ENCODE results near the gene LPP. TPM values are rescaled to one million over a fixed set of nuclear protein-coding genes. Genes with fewer than 3 reads are reported as not detected.

Gene LPP
- total RNA-seq, 1 donor from 2014 or later = 23.1 TPM

DNA sequence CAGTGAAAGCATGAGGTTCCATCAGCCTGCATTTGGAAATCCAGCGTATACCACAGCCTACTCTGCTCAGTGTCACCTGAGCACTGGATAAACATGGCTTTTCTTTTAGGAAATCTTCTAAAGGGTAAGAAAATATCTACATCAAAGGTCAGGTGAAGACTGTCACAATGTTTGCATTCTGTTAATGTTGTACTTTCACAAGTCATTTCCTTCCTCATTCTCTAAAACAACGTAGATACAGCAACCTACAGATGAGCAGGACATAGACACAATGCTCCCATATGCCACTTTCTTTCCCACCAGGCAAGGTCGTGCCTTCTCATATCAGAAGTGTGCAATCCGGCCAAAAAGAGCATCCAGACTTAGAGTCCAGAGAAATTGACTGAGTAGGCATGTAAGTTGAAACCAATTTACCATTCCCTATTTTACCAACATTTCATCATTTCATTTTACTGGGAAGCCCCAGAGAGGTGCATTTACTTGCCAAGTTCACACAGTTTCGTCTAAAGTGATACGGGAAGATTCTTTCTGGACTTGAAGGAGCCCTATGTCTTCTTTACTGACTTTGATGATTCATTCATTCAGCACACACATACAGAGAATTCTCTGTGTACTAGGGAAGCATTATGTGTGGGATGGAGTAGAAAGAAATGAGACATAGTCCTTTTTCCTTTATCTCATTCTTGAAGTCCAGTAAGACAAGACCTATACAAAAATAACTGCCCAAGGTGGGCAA is 30.6 kb upstream of the LPP start:
- no peaks in the 10 kb centered on the region for H3K4me1 Mint-ChIP-seq (ENCODE audit: low read depth, unreplicated experiment)
- TF ChIP-seq, protein P1, sequence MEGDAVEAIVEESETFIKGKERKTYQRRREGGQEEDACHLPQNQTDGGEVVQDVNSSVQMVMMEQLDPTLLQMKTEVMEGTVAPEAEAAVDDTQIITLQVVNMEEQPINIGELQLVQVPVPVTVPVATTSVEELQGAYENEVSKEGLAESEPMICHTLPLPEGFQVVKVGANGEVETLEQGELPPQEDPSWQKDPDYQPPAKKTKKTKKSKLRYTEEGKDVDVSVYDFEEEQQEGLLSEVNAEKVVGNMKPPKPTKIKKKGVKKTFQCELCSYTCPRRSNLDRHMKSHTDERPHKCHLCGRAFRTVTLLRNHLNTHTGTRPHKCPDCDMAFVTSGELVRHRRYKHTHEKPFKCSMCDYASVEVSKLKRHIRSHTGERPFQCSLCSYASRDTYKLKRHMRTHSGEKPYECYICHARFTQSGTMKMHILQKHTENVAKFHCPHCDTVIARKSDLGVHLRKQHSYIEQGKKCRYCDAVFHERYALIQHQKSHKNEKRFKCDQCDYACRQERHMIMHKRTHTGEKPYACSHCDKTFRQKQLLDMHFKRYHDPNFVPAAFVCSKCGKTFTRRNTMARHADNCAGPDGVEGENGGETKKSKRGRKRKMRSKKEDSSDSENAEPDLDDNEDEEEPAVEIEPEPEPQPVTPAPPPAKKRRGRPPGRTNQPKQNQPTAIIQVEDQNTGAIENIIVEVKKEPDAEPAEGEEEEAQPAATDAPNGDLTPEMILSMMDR (IDR thresholded peaks at IDR 0.05; ENCODE audit: partially characterized antibody, unreplicated experiment) = no peak
- no peaks in the 10 kb centered on the region for H3K9me3 Mint-ChIP-seq (ENCODE audit: unreplicated experiment)
- H3K36me3 Mint-ChIP-seq (ENCODE audit: unreplicated experiment) = no peaks in the 10 kb centered on the region
- no peak overlapping the region for H3K4me3 Mint-ChIP-seq (ENCODE audit: unreplicated experiment)
- no peak overlapping the region for H3K27ac Mint-ChIP-seq (ENCODE audit: unreplicated experiment)
- no peaks in the 10 kb centered on the region for H3K27me3 Mint-ChIP-seq (ENCODE audit: unreplicated experiment)
- DNase-seq = no peak

DNA sequence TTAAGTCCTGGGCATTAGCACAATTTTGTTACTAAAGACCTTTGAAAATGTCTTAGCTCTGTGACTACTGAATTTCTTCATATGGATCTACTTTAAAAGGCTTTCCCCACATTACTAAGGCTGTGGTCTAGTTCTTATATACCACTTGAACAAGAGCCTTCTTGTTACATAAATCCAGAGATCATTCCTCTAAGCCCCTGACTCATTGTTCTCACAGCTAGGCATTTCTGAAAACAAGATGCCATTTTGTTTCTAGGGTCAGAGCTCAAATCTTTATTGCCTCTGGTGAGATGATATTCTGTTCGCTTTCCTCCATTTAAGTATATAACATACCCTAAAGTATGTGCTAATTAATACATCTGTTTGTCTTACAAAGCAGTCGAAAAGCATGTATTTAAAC is 29.8 kb upstream of the LPP start:
- TF ChIP-seq, protein P1 (IDR thresholded peaks at IDR 0.05; ENCODE audit: partially characterized antibody, unreplicated experiment) = no peak
- Mint-ChIP-seq H3K4me1 (ENCODE audit: low read depth, unreplicated experiment) (no peaks in the 10 kb centered on the region), H3K27ac (ENCODE audit: unreplicated experiment) (no peak overlapping the region), H3K9me3 (ENCODE audit: unreplicated experiment) (no peaks in the 10 kb centered on the region), H3K36me3 (ENCODE audit: unreplicated experiment) (no peaks in the 10 kb centered on the region), H3K27me3 (ENCODE audit: unreplicated experiment) (no peaks in the 10 kb centered on the region), H3K4me3 (ENCODE audit: unreplicated experiment) (no peak overlapping the region)
- no peak for DNase-seq

DNA sequence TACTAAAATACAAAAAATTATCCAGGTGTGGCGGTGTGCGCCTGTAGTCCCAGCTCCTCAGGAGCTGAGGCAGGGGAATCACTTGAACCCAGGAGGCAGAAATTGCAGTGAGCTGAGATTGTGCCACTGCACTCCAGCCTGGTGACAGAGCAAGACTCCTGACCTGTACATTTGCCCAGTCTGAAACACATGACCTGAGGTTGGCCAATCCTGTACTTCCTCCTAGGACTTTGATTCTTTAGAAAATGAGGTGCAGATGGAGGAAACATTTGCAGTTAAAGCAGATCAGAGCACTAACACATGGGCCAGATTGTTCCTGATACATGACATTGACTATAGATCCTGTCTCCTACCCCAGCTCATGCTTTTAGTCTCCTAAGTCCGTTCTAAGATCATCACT is 28.9 kb upstream of the LPP start:
- H3K4me3 Mint-ChIP-seq (ENCODE audit: unreplicated experiment) = no peak overlapping the region
- no peak for DNase-seq
- H3K27me3 Mint-ChIP-seq (ENCODE audit: unreplicated experiment) = no peaks in the 10 kb centered on the region
- no peaks in the 10 kb centered on the region for H3K36me3 Mint-ChIP-seq (ENCODE audit: unreplicated experiment)
- no peak overlapping the region for H3K27ac Mint-ChIP-seq (ENCODE audit: unreplicated experiment)
- H3K4me1 Mint-ChIP-seq (ENCODE audit: low read depth, unreplicated experiment) = no peaks in the 10 kb centered on the region
- TF ChIP-seq, protein P1 (IDR thresholded peaks at IDR 0.05; ENCODE audit: partially characterized antibody, unreplicated experiment) = no peak
- no peaks in the 10 kb centered on the region for H3K9me3 Mint-ChIP-seq (ENCODE audit: unreplicated experiment)

DNA sequence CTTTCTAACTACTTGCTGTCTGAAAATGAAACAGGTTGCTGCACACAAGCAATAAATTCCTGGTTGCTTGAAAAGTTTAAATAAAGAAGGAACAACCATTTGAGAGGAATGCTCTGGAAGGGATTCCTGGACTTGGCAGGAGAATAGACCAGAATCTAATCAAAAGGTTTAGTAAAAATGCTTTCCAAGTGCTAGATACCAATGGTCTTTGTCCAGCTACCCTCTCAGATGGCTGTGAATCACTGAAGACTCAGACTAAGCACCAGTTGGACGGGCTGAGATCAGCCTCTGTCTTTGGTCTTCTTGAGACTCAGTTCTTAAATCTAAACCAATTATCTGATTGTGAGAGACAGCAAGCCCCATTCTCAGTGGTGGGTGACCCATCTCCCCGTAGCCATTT is 27.7 kb upstream of the LPP start:
- TF ChIP-seq, protein P1 (IDR thresholded peaks at IDR 0.05; ENCODE audit: partially characterized antibody, unreplicated experiment) = no peak
- no peak for DNase-seq
- no peaks in the 10 kb centered on the region for H3K4me1 Mint-ChIP-seq (ENCODE audit: low read depth, unreplicated experiment)
- H3K4me3 Mint-ChIP-seq (ENCODE audit: unreplicated experiment) = no peak overlapping the region
- H3K9me3 Mint-ChIP-seq (ENCODE audit: unreplicated experiment) = no peaks in the 10 kb centered on the region
- no peaks in the 10 kb centered on the region for H3K36me3 Mint-ChIP-seq (ENCODE audit: unreplicated experiment)
- no peak overlapping the region for H3K27ac Mint-ChIP-seq (ENCODE audit: unreplicated experiment)
- no peaks in the 10 kb centered on the region for H3K27me3 Mint-ChIP-seq (ENCODE audit: unreplicated experiment)

DNA sequence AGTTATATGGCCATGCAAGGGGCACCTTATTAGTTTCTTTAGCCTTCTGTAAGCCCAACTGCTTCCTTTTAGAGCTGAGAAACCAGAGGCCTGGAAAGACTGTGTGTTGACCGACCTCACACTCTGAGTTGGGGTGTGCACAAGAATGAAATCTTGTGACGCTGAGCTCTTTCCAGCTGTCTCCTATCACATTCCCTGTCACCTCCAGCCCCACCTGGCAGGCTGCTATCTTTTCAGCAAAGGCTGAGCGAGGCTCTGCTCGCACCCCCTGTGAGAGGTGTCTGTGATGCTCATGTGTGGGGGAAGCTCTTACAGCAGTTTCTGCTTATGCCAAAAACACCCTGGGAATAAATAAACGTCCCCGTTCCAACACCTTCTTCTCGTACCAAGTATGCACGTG is 27.0 kb upstream of the LPP start:
- H3K4me1 Mint-ChIP-seq (ENCODE audit: low read depth, unreplicated experiment) = no peaks in the 10 kb centered on the region
- H3K4me3 Mint-ChIP-seq (ENCODE audit: unreplicated experiment) = no peak overlapping the region
- TF ChIP-seq, protein P1 (IDR thresholded peaks at IDR 0.05; ENCODE audit: partially characterized antibody, unreplicated experiment) = no peak
- H3K36me3 Mint-ChIP-seq (ENCODE audit: unreplicated experiment) = no peaks in the 10 kb centered on the region
- H3K9me3 Mint-ChIP-seq (ENCODE audit: unreplicated experiment) = no peaks in the 10 kb centered on the region
- no peaks in the 10 kb centered on the region for H3K27me3 Mint-ChIP-seq (ENCODE audit: unreplicated experiment)
- H3K27ac Mint-ChIP-seq (ENCODE audit: unreplicated experiment) = no peak overlapping the region
- DNase-seq = no peak

Data from glutamatergic neuron (in vitro differentiated cells).